GM18868 (cell line): ENCODE measurements around the gene LDLRAD3.
"Not testable (repeated sequence)": the region's sequence is repeated elsewhere in the genome, so short reads cannot be mapped to it uniquely, and the experiment has no call there.

Experiments used
- ATAC-seq: cut with Tn5 transposase; IDR thresholded peaks from one replicate; pipeline ENCODE4 v1.9.1; 2021; ENCODE audit warnings: mild to moderate bottlenecking, moderate library complexity; ENCODE audit not compliant: unreplicated experiment

Gene LDLRAD3

DNA sequence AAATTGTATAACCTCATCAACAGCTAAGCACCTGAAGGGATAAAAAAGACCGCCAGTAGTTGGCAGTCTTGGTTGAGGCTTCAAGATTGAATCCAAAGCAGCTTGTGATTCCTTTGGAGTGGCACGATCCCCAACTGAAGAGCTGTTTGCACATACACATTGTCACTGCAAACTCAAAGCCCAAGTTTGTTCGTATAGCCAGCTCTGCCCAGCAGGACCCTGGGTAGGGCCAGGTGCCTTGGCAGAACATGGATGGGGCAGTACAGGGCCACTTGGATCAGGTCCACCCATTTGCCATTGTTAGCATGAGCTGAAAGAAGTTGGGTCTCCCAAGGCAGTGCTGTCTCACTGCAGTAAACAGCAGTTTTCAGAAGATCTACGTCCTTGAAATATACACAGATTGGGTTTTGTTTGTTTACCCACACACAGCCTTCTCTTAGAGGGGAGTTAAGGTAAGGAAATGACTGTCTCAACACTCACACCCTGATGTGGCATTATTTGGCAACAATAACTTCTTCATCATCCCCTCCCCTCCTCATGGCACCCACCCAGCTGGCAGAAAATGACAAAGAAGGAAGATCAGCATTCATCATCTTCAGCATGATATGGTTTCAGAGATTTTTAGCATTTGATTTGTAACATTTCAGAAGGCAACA, 212.4 kb downstream of the LDLRAD3 start:
- no peak for ATAC-seq

- no peak for ATAC-seq
These were observed 213.1 kb downstream of the LDLRAD3 start for GRCh38 chr11:36156817-36157519.

GRCh38 chr11:36160091-36160490, 216.2 kb downstream of the LDLRAD3 start:
- no peak for ATAC-seq

GRCh38 chr11:36161572-36161971, 217.7 kb downstream of the LDLRAD3 start:
- ATAC-seq = no peak

DNA sequence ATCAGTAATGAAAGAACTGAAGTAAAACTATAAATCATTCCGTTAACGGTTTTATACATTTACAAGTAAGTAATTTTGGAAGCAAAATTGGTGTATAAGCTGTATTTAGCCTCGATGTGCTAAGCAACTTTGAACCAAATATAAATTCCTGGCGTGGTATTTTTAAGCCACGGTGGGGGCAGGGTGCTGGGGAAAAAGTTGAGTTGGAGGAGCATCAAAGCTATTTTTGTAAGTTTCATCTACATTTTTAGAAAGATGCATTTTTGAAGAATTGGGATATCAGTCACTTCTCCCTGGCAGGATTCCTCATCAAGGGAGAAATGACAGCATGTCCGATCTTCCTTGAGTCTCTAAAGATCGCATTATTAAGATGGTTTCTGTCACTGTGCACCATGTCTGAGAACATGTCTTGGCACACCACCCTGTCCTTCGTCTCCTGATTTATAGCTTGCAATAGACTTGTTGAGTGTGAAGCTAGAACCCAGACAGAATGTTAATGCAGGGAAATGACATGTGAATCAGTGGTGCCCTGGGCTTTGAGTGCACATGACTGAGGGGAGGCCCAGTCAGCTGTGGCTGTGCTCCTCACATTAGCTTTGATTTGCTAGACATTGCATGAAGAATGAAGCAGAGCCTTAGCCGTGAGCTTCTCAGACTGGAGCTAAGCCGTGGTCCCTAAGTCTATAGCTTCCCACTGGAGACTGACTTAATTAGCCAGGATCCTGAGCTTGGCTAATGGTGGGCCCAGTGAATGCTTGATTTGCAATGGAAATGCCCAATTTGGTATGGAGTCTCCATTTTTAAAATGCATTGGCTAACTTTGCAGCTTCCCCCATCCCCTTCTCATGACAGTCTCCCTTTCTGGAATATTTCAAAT, 218.4 kb downstream of the LDLRAD3 start:
- no peak for ATAC-seq

- no peak for ATAC-seq
These were observed 219.1 kb downstream of the LDLRAD3 start for GRCh38 chr11:36162883-36163434.

- no peak for ATAC-seq
These were observed 220.8 kb downstream of the LDLRAD3 start for GRCh38 chr11:36164506-36165250.

DNA sequence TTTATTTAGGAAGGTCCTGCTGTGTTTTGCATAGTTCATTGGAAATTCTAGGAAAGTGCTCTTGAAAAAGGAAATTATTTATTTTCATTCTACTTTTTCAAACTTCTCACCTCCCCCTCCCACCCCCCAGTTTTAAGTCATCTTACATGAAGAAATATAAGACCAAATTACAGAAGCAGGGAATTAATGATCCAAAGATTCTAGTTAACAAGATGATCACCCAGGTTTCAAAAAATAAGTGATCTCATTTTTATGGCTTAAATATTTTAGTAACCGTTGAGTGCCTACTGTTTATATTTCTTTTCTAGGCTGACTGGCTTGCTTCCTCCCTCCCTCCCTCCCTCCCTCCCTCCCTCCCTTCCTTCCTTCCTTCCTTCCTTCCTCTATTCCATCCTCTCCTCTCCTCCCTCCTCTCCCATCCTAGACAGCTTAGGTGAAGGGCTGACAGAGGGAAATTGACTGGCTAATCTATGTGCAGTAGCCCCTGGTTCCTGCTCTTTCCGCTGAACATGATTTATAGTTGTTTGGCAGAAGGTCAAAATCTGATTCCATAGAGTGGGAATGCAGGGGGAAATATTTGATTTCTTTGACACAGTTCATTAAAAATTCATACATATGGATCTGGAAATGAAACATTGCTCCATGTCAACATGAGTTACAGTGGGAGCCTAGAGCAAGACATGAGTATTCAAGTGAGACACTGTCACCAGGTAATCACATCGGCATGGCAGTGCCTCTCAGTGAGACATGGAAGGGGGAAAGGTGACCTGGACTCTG, 221.9 kb downstream of the LDLRAD3 start:
- no peak for ATAC-seq

- ATAC-seq = no peak
These were observed 223.2 kb downstream of the LDLRAD3 start for GRCh38 chr11:36167073-36167472.

GRCh38 chr11:36167729-36168128, 223.9 kb downstream of the LDLRAD3 start:
- ATAC-seq = no peak

- ATAC-seq = no peak
These were observed 234.0 kb downstream of the LDLRAD3 start for GRCh38 chr11:36177836-36178235.

DNA sequence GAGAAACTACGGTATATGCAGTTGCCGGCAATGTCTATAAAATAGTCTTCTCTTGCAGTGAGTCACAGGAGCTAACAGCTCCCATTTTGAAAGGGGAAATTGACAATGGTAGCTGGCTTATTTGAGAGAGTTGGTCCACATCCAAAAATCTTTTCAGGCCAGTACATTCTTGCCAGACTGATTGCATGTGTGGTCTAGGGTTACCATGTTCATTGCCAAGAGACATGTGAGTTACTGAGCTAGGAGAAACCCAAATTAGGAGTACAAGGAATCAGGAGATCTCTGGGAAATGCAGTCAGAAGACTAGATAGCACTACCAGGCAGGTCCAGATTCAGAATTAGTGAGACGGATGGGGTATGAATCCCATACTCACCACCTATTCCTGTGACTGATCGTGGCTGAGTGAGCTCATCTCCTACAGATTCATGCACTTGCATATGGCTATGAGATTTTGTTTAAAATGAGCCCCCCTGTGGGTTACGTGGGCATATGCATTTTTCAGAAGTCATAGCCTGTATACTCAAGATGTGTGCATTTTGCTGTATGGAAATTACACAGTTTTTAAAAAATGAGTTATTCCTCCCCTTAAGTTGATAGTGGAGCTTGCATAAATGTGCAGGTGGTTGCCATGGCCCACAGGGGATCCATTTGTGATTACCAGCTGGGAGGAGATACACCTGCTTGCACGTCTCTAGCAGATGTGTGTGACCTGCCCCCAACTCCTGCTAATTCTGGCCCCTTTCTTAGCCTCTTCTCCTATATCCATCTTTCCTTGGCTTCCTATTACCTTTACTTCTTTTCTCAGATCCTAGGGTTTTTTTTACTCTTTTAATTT, 242.7 kb downstream of the LDLRAD3 start:
- no peak for ATAC-seq

DNA sequence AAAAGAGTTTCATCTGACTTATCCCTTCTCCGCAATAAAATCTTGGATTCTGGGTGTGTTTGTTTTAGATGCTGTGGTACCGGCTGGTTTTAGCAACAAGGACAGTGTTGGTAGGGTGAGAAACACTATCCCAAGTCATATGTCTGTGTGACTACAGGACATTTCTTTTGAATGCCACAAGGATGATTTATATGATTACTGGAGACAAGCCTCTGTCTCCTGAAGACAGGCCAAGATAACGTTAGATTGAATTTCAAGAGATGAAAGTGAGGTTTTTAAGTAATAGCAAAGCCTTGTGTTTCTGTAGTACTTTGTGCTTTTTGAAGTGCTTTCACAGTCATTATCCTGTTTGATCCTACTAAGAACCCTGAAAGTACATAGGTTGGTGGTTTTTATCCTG, 243.8 kb downstream of the LDLRAD3 start:
- no peak for ATAC-seq

DNA sequence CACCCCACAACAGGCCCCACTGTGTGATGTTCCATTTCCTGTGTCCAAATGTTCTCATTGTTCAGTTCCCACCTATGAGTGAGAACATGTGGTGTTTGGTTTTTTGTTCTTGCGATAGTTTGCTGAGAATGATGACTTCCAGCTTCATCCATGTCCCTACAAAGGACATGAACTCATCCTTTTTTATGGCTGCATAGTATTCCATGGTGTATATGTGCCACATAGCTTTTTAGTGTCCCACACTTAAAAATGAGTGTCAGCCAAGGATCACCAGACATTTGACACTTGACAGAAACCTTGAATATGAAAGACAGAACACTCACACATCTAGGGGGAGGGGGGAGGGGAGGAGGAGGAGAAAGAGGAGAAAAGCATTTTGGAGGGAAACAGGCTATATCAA, 245.9 kb downstream of the LDLRAD3 start:
- ATAC-seq = not testable (repeated sequence)

- no peak for ATAC-seq
These were observed 248.1 kb downstream of the LDLRAD3 start for GRCh38 chr11:36191941-36192340.

DNA sequence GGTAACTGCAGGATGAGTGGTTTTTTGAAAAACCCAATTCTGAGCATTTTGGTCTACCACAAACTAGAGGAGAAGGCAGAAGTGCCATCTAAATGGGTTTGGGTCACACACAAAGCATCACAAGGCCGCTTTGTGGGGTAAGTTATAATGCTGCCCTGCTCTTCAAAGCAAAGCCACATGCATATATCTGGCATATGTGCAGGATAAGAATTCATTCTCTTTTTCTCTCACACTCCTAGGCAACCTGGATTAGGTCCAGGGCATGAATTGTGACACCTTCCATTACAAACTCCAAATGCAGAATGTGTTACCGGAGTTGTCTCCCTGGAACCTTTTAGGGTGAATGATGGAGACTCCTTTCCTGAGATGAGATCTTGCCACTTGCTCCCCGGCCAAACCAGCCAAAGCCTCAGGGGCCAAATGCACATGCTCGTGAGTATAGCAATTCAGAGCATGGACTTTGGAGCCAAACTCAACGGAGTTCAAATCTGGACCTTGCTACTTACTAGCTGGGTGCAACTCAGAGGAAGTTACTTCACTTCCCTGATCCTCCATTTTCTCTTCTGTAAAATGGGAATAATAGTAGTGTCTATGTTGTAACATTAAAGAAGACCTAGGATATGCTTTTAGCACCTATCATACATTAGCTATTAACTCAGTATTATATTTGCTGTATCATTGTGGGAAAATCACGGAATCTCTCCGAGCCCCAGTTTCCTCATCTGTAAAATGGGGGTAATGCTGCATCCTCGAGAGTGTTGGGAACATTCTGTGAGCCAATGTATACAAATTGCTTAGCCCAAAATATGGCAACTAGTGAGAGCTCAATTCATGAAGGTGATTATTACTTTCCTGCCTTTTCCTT, 248.8 kb downstream of the LDLRAD3 start:
- ATAC-seq = no peak

DNA sequence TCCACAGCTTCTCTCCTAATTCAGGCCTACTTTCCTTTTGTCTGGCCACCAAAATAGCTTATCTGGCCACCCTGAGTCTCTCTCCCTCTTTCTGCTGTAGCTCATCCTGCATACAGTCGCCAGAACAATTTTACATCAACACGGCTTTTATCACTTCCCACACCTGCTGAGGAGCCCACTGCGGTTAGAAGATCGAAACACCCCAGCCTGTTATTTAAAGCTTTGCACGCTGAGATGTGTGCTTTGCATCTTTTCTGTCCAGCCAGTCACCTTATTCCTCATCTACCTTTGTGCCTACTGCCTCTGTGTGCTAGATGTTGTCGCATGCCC, 249.4 kb downstream of the LDLRAD3 start:
- no peak for ATAC-seq

DNA sequence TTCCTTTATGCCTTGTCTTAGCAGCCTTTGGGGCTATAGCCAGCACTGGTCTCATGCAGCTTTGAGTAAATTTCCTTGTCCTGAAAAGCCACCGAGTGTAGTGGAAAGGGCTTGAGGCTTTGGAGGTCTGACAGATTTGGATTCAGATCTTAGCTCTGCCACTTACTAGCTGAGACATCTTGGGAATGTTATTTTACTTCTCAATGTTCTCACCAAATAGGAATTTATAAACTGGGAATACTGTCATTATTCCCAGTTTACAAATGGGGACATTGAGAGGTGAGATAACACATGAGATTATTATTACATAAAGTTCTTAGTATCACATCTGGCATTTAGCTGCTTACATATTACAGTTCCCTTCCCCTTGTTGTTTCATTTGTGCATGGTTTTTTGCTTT, 249.9 kb downstream of the LDLRAD3 start:
- ATAC-seq = no peak
